Myocyte (in vitro differentiated cells): ENCODE data around the gene TCAF1. TPM values are rescaled to one million over a fixed set of nuclear protein-coding genes. Genes with fewer than 3 reads are reported as not detected.
A peak's percentile ranks its signal among the peaks of the same experiment; 100 is the strongest.
"Not testable (repeated sequence)": the region's sequence is repeated elsewhere in the genome, so short reads cannot be mapped to it uniquely, and the experiment has no call there.

Source experiments
- DNase-seq: peaks from one replicate; pipeline ENCODE4 v3.0.0-alpha.2; 2012; ENCODE audit warnings: low read depth
- total RNA-seq: library from RNA; depleted of rRNA; stranded (reverse); fragments of >200 nt; gene quantifications from 2 replicates; pipeline ENCODE4 v1.2.3, GENCODE V29; 2014

The TCAF1 gene
- total RNA-seq, 1 donor from 2014 or later = 96.8 TPM

DNA sequence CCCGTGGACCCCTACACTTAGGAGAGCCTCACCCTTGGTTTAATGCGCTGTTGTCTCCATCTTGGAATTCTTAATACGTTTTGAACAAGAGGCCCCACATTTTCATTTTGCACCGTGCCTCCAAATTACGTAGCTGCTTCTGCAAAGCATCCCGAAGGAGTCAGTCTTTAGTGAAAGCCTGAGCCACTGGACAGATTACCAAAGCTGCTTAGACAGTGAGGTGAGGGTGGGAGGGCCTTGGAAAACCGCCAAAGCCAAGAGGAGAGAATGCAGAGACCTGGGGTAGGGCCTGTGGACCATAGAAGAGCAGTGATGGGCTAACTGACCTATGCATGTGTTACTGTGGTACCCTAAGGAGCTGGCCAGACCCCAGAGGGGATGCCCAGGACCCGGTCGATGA lies 4.2 kb upstream of the TCAF1 start:
- no peak for DNase-seq

DNA sequence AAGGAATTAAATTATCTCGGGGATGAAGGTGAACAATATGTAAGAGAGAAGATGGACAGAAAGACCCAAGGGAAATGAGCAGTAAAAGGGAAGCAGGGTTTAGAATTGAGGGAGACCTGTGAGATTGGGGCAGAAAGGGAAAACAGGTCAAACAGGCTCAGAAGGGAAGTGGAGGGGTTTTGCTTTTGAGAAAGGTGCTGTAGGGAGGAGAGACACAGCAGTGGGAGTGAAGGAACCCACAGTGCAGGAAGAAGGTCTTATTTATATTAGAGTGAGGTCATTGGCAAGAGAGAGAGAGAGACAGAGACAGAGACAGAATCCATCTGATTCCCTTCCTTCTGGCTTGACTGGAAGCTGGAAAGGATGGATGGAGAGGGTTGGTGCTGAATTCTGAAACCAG lies 3.5 kb upstream of the TCAF1 start:
- DNase-seq = no peak

DNA sequence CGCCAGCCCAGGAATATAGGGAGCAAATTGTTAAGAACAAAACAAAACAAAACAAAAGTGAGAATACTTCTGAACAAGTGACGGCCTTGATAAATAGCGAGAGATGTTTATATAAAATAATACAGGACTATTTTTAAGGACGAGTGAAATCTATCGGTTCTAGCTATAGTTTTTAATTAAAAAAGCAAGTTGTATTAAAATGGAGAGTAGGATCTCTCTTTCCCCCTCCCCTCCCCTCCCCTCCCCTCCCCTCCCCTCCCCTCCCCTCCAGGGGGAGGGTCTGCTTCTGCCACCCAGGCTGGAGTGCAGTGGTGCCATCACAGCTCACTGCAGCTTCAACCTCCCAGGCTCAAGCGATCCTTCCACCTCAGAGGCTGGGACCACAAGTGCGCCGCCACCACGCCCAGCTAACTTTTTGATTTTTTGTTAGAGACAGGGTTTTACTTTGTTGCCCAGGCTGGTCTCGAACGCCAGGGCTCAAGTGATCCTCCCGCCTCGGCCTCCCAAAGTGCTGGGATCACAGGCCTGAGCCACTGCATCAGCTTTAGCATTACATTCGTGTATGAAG lies 440 bp upstream of the TCAF1 start:
- no peak for DNase-seq

DNA sequence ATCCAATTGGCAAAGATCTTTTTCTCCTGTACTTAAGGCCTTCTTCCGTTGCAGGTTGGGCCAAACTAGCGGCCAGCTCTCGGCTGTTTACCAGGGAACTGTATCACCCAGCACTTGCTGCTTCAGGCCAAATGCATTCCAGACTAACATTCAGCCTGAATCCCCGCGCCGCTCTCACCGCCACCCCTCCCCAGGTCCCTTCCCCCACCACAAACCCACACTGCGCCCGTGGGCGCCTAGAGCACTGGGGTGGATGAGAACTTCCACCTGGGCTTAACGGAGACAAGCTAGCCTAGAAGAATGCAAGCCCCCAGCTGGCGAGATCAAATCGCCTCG lies 676 bp downstream of the TCAF1 start:
- DNase-seq = no peak

DNA sequence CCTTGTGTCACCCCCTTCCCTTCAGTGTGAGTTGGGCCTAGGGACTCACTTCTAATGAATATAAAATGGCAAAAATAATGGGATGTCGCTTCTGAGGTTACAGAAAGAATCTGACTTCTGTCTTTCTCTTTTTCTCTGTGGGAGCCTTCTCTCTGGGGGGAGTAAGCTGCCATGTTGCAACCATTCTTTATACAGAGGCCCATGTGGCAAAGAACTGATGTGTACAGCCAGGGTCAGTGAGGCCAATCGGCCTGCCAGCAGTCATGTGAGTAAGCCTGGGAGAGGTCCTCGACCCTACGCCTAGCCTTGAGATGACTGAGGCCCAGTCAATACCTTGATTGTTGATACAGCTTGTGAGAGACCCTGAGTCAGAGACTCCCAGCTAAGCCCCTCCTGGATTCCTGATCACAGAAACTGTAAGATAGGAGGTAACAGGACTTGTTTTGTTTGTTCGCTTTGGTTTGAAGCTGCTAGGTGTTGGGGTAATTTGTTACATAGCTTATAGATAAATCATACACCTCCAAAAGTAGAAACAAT lies 1.7 kb downstream of the TCAF1 start:
- no peak for DNase-seq

DNA sequence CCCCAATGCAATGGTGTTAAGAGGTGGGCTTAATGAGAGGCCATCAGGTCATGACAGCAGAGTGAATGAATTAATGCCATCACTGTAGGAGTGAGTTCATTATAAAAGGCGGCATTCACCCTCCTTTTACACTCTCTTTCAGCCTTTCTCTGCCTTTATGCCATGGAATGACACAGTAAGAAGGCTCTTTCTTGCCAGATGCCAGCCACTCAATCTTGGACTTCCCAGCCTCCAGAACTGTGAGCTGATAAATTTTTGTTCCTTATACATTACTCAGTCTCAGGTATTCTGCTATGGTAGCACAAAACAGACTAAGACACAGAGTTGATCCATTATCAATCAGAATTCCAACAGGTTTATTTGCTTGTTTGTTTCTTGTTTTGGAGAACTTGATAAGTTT lies 3.2 kb downstream of the TCAF1 start:
- DNase-seq = no peak

DNA sequence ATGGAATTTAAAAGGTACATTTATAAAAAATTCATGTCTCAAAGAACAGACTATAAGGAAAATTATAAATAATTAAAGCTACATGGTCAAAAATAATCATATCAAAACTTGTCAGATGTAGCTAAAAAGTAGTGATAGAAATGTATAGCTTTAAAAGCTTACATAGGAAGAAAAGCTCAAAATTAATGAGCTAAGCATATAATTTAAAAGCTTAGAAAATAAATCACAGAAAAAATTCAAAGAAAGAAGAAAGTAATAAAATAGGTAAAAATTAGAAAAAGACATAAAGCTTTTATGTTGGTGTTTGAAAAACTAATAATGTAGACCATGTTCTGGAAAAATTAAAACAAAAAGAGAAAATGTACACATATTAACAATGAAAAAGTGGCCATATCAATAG lies 5.3 kb downstream of the TCAF1 start:
- DNase-seq = no peak

DNA sequence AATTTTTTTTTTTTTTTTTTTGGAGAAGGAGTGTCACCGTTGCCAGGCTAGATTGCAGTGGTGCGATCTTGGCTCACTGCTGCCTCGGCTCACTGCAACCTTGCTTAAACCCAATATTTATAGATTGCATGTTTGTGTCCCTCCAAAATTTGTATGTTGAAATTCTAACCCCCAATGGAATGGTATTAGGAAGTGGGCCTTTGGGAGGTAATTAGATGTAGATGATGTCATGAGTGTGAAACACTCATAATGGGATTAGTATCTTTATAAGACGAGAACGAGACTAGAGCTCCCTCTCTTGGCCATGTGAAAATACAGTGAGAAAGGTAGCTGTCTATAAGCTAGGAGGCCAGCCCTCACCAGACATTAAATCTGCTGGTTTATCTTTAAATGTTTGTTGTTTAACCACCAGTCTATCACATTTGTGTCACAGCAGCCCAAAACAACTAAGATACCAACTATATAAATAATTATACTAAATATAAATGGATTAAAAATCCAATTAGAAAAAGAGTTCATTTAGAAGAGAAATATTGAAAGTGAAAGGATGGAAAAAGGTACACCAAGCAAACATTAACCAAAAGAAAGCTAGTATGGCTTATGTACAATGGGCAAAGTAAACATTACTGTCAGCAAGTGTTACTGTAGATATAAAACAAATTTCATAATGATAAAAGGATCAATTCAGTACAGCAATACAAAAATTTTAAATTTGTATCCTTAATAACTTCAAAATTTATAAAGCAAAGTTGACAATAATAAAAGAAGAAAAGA lies 9.3 kb downstream of the TCAF1 start:
- DNase-seq = no peak

DNA sequence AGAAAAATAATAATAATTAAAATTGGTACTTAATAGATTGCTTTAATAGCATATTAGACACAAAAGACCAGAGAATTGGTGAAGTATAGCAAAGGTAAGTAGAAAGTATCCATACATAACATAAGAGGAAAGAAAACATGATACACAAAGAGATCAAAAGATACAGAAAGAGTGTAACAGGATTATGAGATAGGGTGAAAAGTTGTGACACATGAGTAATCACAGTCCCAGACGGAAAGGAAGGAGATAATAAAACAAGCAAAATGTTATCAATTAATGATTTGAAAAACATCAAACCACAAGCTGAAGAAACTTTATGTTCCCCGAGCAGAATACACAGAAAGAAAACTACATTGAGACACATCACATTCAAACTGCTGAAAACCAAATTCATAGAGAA lies 10.5 kb downstream of the TCAF1 start:
- no peak for DNase-seq

DNA sequence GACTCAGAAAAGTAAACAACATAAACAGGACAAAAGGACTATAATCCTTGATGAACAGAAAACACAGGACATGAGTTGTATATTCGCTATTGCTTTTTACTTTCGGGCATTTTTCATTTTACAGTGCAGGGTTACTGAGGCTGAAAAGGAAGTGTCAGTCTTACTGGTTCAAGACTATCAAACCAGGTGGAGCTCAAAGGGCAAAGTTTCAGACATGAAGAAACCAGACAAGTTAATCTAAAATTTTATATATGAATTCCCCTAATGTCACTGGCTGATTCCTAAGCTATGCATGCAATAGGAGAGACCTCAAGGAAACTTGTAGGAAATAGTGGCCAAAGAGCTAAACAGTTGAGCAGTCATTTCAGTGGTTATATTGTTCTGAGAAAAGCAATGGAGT lies 11.4 kb downstream of the TCAF1 start:
- no peak for DNase-seq

DNA sequence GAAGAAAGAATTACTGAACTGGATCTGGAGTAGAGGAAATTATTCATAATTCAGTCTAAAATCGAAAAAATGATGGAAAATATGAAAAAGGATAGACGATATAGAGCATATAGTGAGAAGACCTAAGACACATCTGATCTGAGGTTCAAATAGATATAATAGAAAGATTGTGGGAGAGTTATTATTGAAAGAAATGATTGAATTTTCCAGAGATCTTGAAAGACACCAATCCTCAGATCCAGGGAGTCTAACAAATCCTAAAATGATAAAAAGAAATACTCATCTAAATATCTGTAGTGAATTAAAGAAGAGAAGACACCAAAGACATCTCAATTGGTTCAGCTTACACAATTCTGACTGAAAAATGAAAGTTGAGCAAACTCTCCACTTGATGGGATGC lies 12.9 kb downstream of the TCAF1 start:
- no peak for DNase-seq

DNA sequence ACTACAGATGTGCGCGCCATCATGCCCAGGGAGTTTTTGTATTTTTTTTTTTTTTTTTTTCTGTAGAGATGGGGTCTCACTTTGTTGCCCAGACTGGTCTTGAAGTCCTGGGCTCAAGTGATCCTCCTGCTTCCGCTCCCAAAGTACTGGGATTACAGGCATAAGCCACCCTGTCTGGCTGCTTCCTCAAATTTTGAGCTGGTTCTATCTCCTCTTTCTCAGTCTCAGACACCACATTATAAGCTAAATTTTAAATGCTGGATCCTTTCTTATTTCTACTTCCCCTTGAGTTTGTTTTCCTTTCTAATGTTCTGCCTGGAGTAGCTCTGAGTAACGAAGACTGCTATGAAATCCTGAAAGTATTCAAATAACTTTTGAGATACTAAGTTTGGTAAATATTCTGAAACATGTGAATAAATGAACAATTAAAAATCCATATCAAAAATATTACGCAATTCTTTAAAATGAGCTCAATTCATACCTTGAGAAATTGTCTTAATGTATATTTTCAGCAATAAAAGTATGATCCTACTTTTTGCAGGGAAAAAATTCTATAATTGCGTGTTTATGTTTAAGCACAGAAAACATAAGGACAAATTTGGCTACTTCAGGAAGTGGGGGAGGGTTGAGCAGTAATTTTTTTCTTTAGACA lies 15.0 kb downstream of the TCAF1 start:
- DNase-seq = no peak

DNA sequence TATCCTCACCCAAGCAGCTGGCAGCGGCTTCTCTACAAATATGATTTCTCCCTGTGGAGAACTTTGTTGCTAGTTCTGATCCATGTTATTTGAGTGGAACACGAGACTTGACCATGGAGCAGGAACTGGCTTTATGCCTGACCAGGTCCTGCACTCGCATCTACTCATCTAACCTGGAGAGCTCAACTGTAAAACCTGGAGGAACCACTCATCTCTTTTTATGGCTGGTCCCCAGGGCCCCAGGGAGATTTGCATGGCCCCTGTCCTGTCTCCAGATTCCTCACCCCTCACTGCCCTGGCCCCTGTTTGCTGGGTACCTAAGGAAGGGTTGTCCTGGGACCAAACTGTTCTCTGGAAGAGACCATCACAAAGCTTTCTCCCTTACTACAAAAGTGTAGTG lies 16.0 kb downstream of the TCAF1 start:
- DNase-seq = no peak

DNA sequence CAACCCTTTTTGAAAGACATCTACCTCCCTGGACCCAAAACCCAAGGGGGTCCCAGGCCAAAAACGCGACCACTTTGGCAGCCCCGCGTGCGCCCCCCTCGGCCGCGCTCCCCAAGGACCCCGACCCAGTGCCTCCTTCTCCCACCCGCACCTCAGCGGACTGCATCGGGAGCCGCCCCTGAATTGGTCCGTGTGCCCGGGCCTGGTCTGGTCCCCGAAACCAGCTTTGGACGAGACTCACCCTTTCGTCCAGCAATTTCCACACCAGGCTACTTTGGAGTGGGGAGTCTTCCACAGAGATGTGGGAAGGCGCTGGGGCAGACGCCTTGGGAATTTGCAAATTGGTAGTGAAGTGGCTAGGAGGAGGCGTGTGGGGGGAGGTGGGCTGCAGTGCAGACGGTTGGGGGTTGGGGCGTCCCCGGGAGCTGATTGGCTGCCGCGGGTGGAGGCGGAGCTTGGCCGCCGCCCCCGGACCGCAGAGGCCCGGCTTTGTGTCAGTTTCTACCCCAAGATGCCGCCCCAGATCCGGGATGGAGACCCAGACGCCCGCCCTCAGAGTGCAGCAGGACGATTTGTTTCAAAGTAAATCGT lies 16.9 kb downstream of the TCAF1 start:
- DNase-seq = no peak

DNA sequence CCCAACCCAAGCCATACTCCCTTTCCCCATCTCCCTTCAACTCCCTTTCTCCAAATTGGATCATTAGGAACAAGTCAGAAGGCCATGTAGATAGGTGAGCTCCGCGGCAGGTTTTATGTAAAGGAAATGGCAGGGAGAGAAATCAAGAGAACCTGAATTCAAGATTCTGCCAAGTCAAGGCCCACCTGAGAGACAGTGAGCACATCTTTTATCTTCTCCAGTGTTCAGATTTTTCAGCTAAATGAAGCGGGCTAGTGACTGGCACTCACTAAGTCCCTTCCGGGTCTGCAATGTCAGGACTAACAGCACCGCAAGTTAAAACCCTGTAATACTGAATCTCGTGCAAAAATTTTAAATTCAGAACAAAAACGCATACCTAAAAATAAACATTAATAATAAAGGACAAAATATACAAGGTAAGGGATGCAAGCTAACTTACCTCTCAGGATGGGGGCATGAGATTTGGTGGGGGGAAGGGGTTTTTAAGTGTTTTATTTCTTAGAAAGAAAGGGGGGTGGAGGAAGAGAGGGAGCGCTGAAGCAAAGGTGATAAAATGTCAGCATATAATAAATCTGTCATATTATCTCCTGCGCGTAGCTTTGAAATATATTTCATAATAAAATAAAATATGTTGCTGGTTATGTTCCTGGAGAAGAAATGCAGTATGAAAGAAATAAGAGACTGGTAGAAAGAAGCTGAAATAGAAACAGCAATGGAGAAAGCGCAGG lies 17.6 kb downstream of the TCAF1 start:
- DNase-seq = no peak

DNA sequence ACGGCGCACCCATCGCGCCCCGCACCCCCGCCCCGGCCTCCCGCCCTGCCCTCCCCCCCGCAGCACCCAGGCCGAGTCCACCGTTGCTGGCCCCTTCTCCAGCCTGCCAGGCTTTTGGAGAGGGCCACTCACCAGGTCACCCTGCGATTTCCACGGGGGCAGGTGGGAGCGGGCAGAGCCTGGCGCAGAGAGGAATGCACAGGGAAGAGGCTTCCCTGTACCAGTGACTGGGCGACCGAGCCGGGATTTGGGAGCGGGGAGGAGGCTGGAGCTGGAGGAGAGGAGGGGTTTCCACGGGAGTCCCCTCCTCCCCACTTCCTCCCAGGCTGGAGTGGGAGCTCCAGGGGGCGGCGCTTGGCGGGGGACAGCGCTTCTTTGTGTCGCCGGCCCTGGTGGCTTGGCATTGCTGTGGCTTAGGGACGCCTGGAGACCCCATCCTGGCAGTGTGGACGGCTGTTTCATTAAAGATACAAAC lies 19.3 kb downstream of the TCAF1 start:
- DNase-seq = peak; percentile 59

DNA sequence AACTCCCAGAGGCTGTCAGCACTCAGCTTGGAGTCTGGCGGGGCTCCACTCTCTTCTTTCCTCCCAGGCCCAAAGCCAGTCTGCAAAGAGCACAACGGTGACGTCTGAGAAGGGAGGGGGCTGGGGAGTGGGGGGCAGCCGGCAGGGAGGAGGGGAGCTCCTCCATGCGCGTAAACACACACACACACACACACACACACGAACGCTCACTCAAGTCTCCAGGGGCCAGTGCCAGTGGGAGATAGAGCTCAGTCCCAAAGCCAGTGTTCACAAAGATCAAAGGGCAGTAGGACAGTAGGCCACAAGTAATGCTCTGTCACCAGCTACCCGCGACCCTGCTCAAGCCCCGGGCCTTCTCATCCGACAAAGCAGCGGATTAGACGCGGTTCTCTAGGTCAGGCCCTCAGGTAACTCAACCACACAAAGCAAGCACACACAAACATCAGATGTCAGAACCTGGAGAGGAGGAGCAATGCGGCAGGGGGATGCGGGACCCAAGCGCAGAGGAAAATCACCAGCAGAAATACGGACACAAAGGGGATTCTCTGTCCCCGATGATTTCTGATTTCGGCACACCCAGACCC lies 19.9 kb downstream of the TCAF1 start:
- peak; percentile 22 for DNase-seq

DNA sequence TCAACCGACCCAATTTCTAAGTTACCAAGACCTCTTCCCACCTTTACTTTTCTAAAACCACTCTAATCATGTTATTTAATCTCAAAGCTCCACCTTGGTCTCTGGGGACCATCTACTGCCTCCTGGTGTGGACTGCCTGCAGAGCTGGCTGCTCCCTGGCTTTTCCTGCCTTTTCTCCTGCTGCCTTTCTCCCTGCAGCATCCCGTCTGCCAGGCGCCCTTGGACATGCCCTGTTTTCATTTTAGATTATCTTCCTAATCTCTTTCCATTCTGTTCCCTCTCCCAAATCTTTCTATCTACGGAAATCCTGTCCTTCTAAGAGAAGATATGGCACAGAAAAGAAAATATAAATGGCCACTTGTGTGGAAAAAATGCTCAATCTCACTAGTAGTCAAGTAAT lies 23.1 kb downstream of the TCAF1 start:
- DNase-seq = no peak

DNA sequence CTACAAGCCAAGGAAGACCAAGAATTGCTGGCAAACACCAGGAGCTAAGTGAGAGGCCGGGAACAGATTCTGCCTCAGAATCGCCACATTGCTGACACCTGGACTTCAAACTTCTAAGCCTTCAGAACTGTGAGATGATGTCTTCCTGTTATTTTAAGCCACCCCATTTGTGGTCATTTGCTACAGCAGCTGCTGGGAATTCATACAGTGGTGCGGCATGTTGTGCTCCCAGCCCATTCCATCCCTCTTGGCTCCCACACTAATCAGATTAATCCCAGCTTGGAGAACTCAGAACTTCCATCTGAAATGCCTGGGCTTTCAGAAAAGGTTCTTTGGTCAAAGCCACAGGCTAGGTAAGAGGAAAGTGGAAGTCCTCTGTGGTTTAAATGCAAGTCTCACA lies 24.9 kb downstream of the TCAF1 start:
- DNase-seq = peak; percentile 95

DNA sequence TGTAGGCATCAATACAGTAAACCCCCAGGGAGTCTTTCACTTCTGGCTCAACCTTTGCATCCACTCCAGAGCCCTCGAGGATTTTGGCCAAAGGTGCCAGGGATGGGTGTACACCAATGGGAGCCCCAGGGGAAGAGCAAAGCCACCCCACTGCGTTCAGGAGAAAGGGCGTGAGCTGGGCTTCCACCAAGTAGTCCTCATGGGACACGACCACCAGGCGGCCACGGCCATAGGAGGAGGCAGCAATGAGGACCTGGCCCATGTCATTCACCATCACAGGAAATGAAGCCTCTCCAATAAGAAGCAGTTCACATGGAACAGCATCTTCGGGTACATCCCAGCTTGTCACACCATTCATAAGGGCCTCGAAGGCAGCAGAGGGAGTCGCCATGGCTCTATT lies 25.8 kb downstream of the TCAF1 start:
- DNase-seq = no peak

DNA sequence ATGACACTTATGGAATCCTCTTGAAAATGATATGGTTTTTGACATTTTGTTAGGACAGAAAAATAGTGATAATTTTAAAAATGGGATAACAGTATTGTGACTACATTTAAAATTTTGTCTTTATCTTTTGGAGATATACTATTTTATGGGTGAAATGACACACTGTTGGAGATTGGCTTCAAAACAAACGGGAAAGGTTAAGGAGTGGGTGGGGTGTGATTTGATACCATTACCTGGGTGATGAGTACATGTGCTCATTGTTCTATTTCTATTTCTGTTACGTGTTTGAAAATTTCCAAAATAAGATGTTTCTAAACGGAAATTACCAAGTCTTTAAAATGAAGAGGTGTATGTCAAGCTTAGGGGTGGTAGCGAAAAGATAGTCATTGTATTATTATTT lies 28.7 kb downstream of the TCAF1 start:
- not testable (repeated sequence) for DNase-seq
